Activated T-cell treated with anti-CD3 and anti-CD28 coated beads, Interleukin-2, amount 50 U/mL, for 72 hours (primary cell): ENCODE data around the gene COX4I1. TPM values are rescaled to one million over a fixed set of nuclear protein-coding genes. Genes with fewer than 3 reads are reported as not detected.
"Not testable (repeated sequence)": the region's sequence is repeated elsewhere in the genome, so short reads cannot be mapped to it uniquely, and the experiment has no call there.

ENCODE experiments used
- ATAC-seq, 2 donors: fragments of 150-1000 bp; cut with Tn5 transposase; replicated peaks in 1 of 2; 2 replicates each; pipeline ENCODE4 v1.10.0; 2021; ENCODE audit warnings: moderate library complexity in 2 of 2, mild to moderate bottlenecking in 1 of 2
- DNase-seq, 2 donors: peaks; one replicate each; pipeline ENCODE4 v3.0.0; 2021 to 2022; ENCODE audit warnings: mixed read lengths in 1 of 2
- H3K27ac Mint-ChIP-seq: one replicate; pipeline ENCODE4 v1.8.0; 2022; ENCODE audit warnings: mild to moderate bottlenecking, moderate library complexity, mixed read lengths
- H3K27me3 Mint-ChIP-seq: one replicate; pipeline ENCODE4 v1.8.0; 2022; ENCODE audit warnings: low read depth, mixed read lengths
- H3K36me3 Mint-ChIP-seq, 2 donors: one replicate each; pipeline ENCODE4 v1.8.0; 2022; ENCODE audit warnings: mixed read lengths in 2 of 2, mild to moderate bottlenecking in 1 of 2; ENCODE audit not compliant: insufficient read depth in 2 of 2
- H3K4me1 Mint-ChIP-seq: one replicate; pipeline ENCODE4 v1.8.0; 2022; ENCODE audit warnings: low read depth, mixed read lengths
- H3K4me3 Mint-ChIP-seq, 2 donors: one replicate each; pipeline ENCODE4 v1.8.0; 2022; ENCODE audit warnings: mild to moderate bottlenecking in 2 of 2, mixed read lengths in 2 of 2, moderate library complexity in 2 of 2
- H3K9me3 Mint-ChIP-seq, 2 donors: one replicate each; pipeline ENCODE4 v1.8.0; 2022; ENCODE audit warnings: mixed read lengths in 2 of 2
- total RNA-seq, 2 donors: library from RNA; stranded (reverse); gene quantifications; one replicate each; pipeline ENCODE4 v1.2.3, GENCODE V29; 2022

Gene COX4I1
- total RNA-seq, 2 donors from 2014 or later = 627 to 635 TPM

DNA sequence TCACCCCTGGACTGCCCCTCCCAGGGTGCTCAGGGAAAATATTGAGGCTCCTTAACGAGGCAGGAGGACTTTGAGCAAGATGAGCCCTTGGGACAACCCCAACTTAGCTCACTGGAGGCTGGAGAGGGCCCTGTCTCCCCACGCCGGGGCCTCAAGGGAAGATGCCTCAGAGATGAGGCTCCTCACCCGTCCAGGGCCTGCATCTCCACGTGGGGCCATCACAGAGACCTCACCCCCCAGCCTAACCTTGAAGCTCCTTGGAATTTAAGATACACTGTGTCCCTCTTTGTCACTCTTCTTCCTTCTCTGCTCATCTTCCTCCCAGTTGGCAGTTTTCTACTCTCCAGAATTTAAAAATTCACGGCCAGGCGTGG is 11.2 kb downstream of the COX4I1 start:
- ATAC-seq (no peak), DNase-seq (no peak)
- H3K9me3 Mint-ChIP-seq = no peaks in the 10 kb centered on the region
- H3K36me3 Mint-ChIP-seq = peaks cover 5 to 9% of the 10 kb centered on the region in 2 donors
- no peaks in the 10 kb centered on the region for H3K4me1 Mint-ChIP-seq
- peaks cover 23% of the 10 kb centered on the region for H3K27me3 Mint-ChIP-seq
- no peak overlapping the region for H3K27ac Mint-ChIP-seq
- H3K4me3 Mint-ChIP-seq = no peak overlapping the region

DNA sequence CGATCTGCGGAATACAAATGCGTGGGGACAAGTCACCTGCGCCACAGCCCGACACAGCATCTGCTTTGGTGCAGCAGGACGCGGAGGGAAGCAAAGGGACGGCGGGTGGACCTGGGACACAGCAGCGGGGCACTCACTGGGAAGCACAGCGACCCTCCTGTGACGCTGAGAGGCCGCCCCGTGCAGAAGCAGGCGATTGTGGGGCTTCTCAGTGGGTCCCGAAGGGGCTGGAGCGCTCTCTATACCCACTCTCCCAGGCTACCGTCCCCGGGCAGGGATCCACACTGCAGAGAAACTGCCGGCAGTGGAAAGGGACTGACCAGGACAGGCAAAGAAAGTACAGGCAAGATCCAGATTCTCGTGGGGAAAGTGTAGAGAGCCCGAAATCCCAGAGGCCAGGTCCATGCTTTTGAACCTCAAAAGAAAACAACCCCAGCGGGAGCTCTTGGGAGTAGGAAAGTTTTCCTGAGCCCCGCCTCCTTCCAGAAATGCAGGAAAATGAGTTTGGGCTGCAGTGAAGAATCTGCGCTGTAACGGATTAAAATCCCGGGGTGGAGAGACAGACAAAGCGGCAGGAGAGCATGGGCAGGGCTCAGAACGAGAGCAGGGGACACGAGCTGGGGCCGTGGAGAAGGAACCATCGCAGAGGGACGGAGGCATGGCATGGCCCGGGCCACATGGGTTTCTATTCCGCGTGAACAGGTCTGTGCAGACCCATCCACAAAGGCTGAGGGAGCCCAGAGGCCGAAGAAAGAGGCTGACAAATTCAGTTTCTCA is 12.7 kb downstream of the COX4I1 start:
- no peaks in the 10 kb centered on the region for H3K4me1 Mint-ChIP-seq
- DNase-seq = no peak
- H3K4me3 Mint-ChIP-seq = no peak overlapping the region
- H3K36me3 Mint-ChIP-seq = no peaks in the 10 kb centered on the region
- H3K27me3 Mint-ChIP-seq = peaks cover 23% of the 10 kb centered on the region
- H3K9me3 Mint-ChIP-seq = no peaks in the 10 kb centered on the region
- H3K27ac Mint-ChIP-seq = no peak overlapping the region
- peak in 1 of 2 donors; percentile 18 for ATAC-seq

- H3K27me3 Mint-ChIP-seq = peaks cover 23% of the 10 kb centered on the region
- no peak overlapping the region for H3K27ac Mint-ChIP-seq
- H3K36me3 Mint-ChIP-seq = no peaks in the 10 kb centered on the region
- DNase-seq (no peak), ATAC-seq (no peak)
- H3K4me1 Mint-ChIP-seq = no peaks in the 10 kb centered on the region
- no peaks in the 10 kb centered on the region for H3K9me3 Mint-ChIP-seq
- no peak overlapping the region for H3K4me3 Mint-ChIP-seq
Observed at GRCh38 chr16:85812811-85813700, 13.6 kb downstream of the COX4I1 start.

- no peaks in the 10 kb centered on the region for H3K36me3 Mint-ChIP-seq
- ATAC-seq = no peak
- no peaks in the 10 kb centered on the region for H3K9me3 Mint-ChIP-seq
- no peak for DNase-seq
- no peak overlapping the region for H3K4me3 Mint-ChIP-seq
- peaks cover 6% of the 10 kb centered on the region for H3K4me1 Mint-ChIP-seq
- H3K27me3 Mint-ChIP-seq = peaks cover 28% of the 10 kb centered on the region
- H3K27ac Mint-ChIP-seq = no peak overlapping the region
Observed at GRCh38 chr16:85816159-85816558, 16.7 kb downstream of the COX4I1 start.

GRCh38 chr16:85817195-85817594 is 17.7 kb downstream of the COX4I1 start:
- not testable (repeated sequence) for ATAC-seq, H3K4me3 Mint-ChIP-seq, DNase-seq, H3K27ac Mint-ChIP-seq, H3K9me3 Mint-ChIP-seq, H3K36me3 Mint-ChIP-seq
- peaks cover 18% of the 10 kb centered on the region for H3K27me3 Mint-ChIP-seq
- peaks cover 12% of the 10 kb centered on the region for H3K4me1 Mint-ChIP-seq

DNA sequence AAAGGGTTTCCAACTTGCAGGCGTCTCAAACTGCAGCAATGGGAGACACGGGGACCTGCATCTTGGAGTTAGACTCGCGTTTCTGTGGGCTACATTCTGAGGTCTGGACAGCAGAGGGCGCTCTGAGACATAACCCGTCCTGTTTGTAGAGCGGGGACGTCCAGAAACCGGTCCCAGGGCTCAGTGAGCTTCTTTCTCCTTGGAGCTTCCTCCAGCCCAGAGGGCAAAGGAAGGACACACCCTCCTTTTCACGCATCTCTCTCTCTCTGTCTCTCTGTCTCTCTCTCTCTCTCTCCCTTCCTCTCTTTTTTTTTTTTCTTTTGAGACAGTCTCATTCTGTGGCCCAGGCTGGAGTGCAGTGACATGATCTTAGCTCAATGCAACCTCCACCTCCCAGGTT is 19.8 kb downstream of the COX4I1 start:
- H3K4me1 Mint-ChIP-seq = peaks cover 12% of the 10 kb centered on the region
- no peak overlapping the region for H3K4me3 Mint-ChIP-seq
- no peaks in the 10 kb centered on the region for H3K36me3 Mint-ChIP-seq
- H3K27ac Mint-ChIP-seq = no peak overlapping the region
- H3K9me3 Mint-ChIP-seq = no peaks in the 10 kb centered on the region
- ATAC-seq (peak; percentile 74 to 77), DNase-seq (peak; percentile 85 to 86)
- H3K27me3 Mint-ChIP-seq = peaks cover 8% of the 10 kb centered on the region

GRCh38 chr16:85819771-85820170 is 20.3 kb downstream of the COX4I1 start:
- Mint-ChIP-seq H3K36me3 (no peaks in the 10 kb centered on the region), H3K27ac (no peak overlapping the region), H3K9me3 (no peaks in the 10 kb centered on the region), H3K4me3 (no peak overlapping the region), H3K4me1 (peaks cover 12% of the 10 kb centered on the region), H3K27me3 (peaks cover 8% of the 10 kb centered on the region)
- DNase-seq (no peak), ATAC-seq (no peak)

DNA sequence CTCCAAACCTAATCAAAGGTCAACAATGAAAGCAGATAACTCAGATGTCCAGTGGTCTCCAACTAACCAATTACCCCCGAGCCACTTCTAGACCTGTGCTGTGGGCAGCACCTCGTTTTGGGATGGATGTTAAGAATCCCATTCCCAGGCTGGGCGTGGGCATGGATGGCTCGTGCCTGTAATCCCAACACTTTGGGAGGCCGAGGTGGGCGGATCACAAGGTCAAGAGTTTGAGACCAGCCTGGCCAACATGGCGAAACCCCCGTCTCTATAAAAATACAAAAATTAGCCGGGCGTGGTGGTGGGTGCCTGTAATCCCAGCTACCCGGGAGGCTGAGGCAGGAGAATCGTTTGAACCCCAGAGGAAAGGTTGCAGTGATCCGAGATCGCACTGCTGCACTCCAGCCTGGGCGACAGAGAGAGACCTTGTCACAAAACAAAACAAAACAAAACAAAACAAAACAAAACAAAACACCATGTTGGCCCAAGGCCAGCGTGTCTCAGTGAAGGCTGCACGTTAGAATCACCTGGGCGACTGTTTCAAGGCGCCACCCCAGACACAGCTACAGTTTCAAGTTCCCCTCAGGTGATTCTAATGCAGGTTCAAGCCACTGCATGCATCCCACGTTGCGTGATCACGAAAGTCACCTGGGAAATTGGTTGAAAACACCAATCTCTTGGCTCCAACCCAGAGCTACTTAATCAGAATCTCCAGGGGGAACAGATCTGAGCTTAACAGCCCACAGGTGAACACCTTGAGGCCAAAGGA is 21.3 kb downstream of the COX4I1 start:
- no peak for ATAC-seq
- peaks cover 12% of the 10 kb centered on the region for H3K4me1 Mint-ChIP-seq

GRCh38 chr16:85821390-85822135 is 22.1 kb downstream of the COX4I1 start:
- no peaks in the 10 kb centered on the region for H3K36me3 Mint-ChIP-seq
- H3K9me3 Mint-ChIP-seq = no peaks in the 10 kb centered on the region
- H3K4me1 Mint-ChIP-seq = peaks cover 12% of the 10 kb centered on the region
- H3K27me3 Mint-ChIP-seq = peaks cover 14% of the 10 kb centered on the region
- peak; percentile 85 to 90 for ATAC-seq
- H3K4me3 Mint-ChIP-seq = no peak overlapping the region
- DNase-seq = peak; percentile 76 to 89
- H3K27ac Mint-ChIP-seq = no peak overlapping the region

More for the DNA sequence above, 21.3 kb downstream of the COX4I1 start:
- no peak for DNase-seq
- peaks cover 8% of the 10 kb centered on the region for H3K27me3 Mint-ChIP-seq
- H3K36me3 Mint-ChIP-seq = no peaks in the 10 kb centered on the region
- no peak overlapping the region for H3K27ac Mint-ChIP-seq
- H3K9me3 Mint-ChIP-seq = no peaks in the 10 kb centered on the region
- no peak overlapping the region for H3K4me3 Mint-ChIP-seq

DNA sequence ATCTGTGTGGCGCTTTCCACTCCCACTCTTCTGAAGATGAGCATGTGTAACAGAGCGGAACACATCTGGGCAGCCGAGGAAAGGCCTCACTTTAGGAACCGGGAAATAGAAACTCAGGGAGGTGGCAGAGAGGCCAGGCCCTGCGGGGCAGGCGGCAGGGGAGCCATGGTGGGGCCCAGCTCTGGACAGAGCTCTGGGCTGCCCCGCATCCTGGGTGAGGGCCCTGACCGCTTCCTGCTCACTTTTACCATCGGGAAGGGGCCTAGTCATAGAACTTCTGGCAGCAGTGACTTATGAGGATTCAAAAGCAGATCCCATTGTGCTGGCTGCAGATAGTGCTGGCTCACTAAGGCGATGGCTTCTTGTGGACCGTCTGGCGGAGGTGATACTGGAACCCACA is 22.6 kb downstream of the COX4I1 start:
- peaks cover 19% of the 10 kb centered on the region for H3K27me3 Mint-ChIP-seq
- no peak overlapping the region for H3K27ac Mint-ChIP-seq
- DNase-seq (no peak), ATAC-seq (no peak)
- no peak overlapping the region for H3K4me3 Mint-ChIP-seq
- H3K36me3 Mint-ChIP-seq = no peaks in the 10 kb centered on the region
- no peaks in the 10 kb centered on the region for H3K9me3 Mint-ChIP-seq
- peaks cover 12% of the 10 kb centered on the region for H3K4me1 Mint-ChIP-seq

DNA sequence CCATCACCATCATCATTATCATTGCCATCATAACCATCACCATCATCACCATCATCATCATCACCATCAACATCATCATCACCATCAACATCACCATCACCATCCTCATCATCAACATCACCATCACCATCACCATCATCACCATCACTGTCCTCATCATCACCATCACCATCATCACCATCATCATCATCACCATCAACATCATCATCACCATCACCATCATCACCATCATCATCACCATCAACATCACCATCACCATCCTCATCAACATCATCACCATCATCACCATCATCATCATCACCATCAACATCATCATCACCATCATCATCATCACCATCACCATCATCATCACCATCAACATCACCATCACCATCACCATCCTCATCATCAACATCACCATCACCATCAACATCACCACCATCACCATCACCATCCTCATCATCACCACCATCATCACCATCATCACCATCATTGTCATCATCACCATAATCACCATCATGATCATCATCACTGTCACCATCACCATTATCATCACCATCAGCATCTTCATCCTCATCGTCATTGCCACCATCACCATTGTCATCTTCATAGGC is 23.9 kb downstream of the COX4I1 start:
- H3K9me3 Mint-ChIP-seq = no peaks in the 10 kb centered on the region
- H3K4me1 Mint-ChIP-seq = peaks cover 12% of the 10 kb centered on the region
- peaks cover 22% of the 10 kb centered on the region for H3K27me3 Mint-ChIP-seq
- DNase-seq (no peak), ATAC-seq (no peak)
- no peak overlapping the region for H3K27ac Mint-ChIP-seq
- H3K4me3 Mint-ChIP-seq = no peak overlapping the region
- no peaks in the 10 kb centered on the region for H3K36me3 Mint-ChIP-seq
